Stomach (tissue), 4 donors: Measurements from ENCODE around the gene MOV10L1.

ENCODE experiments used
- POLR2A ChIP-seq, 4 donors: fragments of 450-650 bp; IDR thresholded peaks; one replicate each; pipeline ENCODE4 v1.6.1; 2016; ENCODE audit warnings: antibody characterized with exemption in 4 of 4, control low read depth in 2 of 4, mild to moderate bottlenecking in 1 of 4, moderate library complexity in 1 of 4
- TF ChIP-seq, protein P1 (sequence below), 7 experiments: fragments of 450-650 bp in 4 of 7; fragments of 200-600 bp in 3 of 7; sonication (generic) in 3 of 7; IDR thresholded peaks; one replicate each; pipeline ENCODE4 v1.5.1; 2016 to 2019; ENCODE audit warnings: antibody characterized with exemption in 7 of 7, control low read depth in 2 of 7, mild to moderate bottlenecking in 1 of 7

DNA sequence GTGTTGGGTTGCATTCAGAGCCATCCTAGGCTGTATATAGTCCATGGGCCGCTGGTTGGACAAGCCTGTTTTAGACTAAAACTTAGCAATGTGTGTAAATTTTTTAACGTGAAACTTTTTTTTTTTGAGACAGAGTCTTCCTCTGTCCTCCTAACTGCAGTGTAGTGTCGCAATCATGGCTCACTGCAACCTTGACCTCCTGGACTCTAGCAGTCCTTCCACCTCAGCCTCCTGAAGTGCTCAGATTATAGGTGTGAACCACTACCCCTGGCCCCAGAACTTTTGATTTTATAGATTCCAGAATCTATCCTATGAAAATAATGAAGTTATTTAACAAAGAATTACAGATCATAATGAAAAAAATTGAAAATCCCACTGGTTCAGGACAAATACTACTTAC is 50.8 kb downstream of the MOV10L1 start:
- no peak for TF ChIP-seq POLR2A (IDR thresholded peaks at IDR 0.05)
- TF ChIP-seq, protein P1, sequence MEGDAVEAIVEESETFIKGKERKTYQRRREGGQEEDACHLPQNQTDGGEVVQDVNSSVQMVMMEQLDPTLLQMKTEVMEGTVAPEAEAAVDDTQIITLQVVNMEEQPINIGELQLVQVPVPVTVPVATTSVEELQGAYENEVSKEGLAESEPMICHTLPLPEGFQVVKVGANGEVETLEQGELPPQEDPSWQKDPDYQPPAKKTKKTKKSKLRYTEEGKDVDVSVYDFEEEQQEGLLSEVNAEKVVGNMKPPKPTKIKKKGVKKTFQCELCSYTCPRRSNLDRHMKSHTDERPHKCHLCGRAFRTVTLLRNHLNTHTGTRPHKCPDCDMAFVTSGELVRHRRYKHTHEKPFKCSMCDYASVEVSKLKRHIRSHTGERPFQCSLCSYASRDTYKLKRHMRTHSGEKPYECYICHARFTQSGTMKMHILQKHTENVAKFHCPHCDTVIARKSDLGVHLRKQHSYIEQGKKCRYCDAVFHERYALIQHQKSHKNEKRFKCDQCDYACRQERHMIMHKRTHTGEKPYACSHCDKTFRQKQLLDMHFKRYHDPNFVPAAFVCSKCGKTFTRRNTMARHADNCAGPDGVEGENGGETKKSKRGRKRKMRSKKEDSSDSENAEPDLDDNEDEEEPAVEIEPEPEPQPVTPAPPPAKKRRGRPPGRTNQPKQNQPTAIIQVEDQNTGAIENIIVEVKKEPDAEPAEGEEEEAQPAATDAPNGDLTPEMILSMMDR (IDR thresholded peaks at IDR 0.05), result no peak
